ENCODE measurements around the gene GNA12.
"Not testable (repeated sequence)": the region's sequence is repeated elsewhere in the genome, so short reads cannot be mapped to it uniquely, and the experiment has no call there.

The GNA12 gene

DNA sequence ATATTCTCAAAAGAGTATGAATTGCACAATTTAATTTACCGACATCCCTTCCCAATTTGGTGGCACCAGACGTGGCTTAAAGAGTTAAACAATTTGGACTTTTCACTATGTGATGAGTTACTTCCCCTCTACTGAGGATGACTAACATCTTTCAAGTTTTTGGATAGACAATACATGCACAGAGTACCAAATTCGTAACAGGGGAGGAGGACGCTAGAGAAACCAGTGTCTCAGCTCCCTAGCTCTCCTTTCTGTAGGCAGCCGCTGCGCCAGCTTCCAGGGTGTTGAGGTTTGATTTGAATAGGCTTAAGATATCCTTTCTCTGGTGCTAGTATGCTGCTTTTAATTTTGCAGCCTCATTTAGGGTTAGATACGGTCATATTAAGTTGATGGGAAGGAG is 69.2 kb downstream of the GNA12 start:
- DNase-seq = no peak

DNA sequence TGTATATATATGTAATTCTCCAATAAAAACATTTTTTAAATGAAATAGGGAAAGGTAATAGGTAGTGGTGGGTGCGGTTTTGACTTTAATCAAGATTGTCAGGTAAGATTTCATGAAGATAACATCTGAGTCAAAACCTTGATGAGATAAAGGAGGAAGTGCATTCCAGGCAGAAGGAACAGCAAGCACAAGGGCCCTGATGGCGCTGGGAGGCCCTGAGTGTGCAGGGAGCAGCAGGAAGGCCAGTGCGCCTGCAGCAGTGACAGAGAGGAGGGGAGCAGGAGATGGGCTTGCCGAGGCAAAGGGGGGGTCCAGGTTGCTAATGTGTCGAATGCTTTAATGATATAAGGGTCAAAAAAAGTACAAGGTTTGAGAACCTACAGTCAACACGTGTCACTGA is 69.8 kb downstream of the GNA12 start:
- DNase-seq = no peak

DNA sequence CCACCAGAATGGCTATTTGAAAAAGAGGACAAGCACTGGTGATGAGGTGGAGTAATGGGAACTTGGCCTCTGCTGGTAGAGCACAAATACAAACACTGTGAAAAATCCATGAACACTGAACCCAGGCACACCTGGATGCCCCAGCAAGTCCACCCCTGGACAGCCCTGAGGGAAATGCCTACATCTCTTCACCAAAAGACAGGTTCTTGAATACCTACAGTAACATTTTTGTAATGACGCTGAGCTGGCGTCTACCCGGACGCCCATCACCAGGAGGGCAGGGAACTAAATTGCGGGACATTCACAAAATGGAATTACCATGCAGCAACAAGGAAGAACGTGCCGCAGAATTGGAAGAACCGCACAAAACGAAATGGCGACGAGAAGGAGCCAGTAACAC is 70.5 kb downstream of the GNA12 start:
- no peak for DNase-seq

DNA sequence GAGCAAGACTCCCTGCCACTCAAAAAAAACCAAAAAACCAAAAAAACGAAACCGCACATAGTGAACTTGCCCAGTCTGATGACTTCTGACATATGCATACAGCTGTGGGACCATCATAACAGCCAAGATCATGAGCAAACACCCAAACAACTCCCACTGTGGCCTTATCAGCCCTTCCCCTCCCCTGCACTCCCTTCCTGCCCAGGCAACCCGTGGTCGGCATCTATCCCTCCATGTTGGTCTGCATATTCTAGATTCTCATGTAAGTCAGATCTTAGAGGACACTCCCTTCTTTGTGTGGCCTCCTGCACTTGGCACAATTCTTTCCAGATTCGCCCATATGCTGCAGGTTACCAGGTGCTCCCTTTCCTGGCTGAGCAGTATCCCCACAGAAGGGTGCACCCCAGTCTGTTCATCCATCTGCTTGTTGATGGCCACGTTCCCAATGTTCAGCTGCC is 72.8 kb downstream of the GNA12 start:
- DNase-seq = no peak

DNA sequence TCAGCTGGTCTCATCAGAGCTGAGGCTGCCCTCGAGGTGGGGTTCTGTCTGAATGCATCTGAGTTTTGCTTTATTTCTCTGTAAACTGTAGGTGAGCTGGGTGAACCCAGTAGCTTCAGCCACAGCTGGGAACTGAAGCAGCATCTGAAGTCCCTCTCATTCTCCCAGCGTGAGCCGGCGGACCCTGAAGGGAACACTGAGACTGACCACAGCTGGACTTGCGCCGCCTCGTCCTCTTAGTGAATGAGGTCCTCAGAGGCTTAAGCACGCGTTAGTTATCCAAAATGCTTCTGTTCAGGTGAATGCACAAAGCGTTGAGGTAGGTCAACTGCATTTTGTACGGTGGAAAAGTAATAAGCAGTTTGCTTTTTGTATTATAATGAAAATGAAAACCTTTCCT is 79.5 kb downstream of the GNA12 start:
- DNase-seq = no peak

DNA sequence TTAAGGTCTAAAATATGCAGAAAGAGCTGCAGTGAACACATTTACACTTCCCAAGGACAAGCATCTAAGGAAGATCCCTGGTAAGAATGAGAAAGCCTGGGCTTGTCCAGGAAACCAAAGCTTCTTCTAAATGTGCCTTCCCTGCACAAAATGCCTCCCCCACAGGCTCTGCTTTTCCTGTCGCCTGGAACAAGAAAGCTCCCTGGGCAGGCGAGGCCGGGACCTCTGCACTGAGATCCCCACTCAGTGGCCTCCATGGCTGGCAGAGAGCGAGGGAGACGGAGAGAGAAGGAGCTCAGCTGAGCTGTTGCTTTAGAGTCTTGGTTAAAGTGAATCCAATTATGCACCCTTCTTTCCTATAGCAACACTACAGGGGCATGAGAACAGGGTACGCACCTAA is 80.5 kb downstream of the GNA12 start:
- DNase-seq = no peak

DNA sequence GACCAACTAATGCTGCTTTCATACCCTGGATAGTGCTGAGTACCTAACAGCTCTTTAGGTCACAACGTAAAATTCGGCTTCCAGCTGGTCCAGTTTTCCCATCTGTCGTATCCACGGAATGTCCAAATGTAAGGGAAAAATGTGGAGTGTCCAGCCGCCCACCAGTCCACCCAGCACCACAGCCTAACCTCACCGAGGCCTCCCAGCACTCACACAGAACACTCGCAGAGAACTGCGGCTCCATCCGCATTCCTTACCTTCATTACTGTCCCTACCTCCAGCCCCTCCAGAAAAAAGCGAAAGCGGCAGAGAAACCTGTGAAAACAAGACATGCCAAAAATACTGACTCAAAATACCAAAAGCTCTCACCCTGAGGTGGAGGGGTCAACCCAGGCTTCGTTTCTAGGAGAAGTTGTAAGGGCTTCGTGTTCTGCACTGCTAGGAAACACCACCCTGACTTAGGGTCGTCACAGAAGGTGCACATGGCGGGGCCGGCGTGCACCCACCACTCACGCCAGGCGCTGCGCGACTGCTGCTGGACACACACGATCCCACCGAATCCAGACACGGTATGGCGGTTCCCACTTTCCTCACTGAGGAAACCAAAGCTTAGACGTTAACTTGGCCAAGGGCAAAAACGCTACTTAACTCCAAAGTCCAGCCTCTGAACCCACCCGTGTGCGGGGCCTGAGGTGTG is 82.2 kb downstream of the GNA12 start:
- DNase-seq = no peak

DNA sequence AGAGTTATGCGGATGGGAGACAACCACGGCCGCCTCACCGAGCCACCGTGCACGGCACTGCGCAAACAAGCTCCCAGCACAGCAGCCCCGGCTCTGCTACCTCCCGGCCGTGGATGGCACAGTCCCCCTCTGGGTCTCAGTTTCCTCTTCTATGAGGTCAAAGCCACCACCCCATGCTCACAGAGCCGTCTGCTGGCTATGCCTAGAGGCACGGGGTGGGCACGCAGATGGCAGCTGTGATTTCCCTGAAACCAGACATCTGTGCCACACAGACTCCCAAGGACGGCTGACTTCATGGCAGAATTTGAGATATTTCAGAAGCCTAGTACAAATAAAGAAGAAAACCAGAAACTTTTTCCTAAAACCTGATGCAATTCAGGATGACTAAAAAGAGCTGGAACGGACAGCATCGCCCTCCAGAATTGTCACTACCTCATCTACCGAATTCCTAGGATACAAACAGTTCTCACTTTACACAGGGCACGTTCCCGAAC is 82.9 kb downstream of the GNA12 start:
- no peak for DNase-seq

DNA sequence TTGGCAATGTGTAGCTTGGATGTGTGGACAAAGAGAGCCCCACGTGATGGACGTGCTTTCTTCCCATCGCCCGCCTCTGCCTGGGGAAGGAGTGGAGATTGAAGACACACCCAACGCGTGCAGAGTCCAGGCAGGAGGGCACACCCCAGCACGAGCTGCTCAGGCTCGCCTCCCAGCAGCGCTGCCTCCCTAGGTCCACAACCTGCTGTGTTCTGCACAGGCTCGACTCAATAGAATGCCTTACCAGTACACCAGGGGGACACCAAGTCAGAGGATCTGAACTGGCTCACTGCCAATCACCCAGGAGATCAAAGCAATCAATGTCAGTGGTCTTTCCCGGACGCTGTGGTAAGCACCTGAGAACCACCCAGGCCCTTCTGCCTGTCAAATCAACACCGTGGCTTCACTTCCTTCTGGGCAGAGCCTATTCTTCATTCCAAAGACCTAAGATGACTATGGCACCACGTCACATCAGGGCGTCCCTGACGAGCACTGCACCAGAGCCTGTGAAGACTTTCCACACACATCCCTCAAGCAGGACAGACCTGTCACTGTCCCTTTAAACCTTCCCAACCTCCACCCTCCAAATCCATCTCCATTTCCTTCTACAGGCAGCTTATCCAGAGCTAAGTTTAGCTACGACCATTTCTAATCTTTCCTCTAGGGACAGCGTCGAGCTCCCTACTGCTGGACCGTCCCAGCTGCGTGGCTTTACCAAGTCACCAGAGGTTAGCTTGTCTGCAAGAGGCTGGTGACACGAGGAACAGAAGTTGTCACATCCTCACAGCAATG is 83.8 kb downstream of the GNA12 start:
- DNase-seq = no peak

DNA sequence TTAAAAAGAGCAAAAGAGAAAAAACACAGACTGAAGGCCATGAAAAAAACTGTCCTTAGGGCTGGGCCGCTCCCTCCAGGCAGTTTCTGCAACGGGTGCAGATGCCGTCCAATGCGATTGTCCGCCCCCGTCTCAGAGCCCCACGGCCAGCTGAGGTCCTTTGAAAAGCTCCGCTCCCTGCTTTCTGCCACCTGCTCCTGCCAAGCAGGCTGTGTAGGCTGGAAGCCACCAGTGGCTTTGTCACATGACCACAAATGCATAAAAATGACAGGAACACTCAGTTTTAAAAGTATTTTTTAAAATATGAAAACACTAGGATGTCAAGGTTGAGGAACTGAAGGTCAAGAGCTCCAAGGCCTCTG is 84.4 kb downstream of the GNA12 start:
- DNase-seq = no peak

DNA sequence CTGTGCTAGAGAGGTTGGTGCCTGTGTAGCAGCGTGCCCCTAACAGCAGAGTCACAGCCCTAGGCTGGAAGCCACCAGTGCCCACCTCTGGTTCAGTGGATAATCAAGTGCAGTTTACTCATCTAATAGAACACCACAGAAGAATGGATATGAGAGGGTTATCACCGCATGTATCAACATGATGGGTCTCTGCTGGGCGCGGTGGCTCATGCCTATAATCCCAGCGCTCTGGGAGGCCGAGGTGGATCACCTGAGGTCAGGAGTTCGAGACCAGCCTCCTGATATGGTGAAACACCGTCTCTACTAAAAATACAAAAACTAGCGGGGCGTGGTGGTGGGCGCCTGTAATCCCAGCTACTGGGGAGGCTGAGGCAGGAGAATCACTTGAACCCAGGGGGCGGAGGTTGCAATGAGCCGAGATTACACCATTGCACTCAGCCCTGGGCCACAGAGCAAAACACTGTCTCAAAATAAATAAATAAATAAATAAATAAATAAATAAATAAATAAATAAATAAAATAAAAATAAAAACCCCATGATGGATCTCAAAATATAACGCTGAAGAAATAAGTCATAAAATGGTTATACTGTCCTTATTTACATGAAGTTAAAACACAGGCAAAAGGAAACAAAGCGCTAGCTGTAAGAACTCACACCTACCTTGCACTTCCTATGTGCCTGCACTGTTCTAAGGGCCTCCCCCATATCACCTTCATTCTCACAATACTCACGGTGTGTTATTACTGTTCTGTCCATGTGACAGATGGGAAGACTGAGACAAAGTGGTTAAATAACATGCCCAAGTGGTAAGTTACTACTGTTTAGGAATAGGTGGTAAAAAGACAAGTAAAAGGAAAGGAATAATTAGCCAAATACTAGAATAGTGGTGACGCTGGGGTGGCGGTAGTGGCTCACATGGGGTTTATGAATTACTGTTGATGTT is 85.2 kb downstream of the GNA12 start:
- DNase-seq = no peak

DNA sequence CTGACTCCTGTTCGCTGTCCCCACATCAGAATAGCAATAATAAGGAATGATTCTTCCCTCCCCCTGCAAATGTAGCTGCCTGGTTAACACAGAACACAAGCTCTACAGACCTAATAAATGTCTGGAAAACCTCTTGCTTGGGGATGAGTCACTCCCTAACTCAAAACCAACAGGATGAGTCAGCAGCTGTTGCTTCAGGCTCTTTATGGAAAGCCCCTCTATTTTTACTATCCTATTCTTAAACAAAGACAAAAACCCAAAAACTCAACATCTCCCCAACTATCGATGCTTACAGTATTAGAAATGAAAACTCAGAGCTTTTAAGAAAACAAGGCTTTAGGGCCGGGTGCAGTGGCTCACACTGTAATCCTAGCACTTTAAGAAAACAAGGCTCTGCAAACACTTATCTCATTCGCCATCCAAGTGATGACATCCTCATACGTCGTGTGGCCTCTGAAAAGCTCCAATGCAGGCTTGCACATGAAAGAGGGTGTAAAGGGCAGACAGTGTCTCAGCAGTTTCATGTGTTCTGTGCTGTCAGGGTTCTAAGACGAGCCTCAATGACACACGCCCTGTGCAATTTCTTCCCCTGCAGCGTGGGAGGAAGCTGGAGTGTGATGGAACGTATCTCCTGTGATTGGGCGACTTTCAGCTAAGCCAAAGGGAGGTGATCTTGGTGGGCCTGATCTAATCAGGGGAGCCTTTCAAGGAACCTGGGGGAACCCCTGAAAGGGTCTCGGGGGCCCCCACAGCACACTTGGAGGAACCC is 86.0 kb downstream of the GNA12 start:
- DNase-seq = peak; percentile 63 to 66

DNA sequence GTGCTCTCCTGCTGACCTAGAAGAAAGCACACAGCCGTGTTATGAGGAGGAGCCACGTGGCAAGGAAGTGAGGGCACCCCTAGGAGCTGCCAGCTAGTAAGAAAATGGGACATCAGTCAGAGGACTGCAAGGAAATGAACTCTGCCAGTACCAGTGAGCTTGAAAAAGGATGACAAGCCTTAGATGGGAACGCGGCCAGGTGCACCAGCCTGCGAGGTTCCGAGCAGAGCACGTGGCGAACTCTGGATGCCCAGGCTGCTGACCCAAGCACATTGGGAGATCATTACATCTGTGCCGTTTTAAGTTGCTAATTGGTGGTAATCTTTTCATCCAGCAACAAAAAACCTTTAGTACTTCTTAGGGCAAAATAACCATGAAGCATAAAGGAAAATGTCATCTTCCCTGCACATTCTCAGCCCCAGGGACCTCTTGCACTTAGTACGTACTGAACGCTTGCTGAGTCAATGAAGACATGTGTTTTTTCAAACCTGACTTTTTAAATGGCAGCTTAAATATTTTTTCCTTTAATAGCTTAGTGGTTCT is 86.7 kb downstream of the GNA12 start:
- DNase-seq = no peak

DNA sequence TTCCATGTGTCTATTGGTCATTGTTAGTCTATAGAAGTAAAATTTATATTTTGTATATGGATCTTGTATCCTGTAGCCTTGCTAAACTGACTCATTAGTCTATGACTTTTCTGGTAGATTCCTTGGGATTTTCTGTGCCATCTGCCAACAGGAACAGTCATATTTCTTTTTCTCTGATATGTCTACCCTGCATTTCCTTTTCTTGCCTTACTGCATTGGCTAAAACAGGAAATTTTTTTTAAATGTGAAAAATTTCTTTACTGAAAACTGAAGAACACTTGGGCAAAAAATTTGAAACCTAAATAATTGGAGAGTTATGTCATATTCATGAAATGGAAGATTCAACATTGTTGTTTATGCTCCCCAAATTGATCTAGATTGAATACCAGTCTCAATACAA is 88.6 kb downstream of the GNA12 start:
- DNase-seq = no peak

DNA sequence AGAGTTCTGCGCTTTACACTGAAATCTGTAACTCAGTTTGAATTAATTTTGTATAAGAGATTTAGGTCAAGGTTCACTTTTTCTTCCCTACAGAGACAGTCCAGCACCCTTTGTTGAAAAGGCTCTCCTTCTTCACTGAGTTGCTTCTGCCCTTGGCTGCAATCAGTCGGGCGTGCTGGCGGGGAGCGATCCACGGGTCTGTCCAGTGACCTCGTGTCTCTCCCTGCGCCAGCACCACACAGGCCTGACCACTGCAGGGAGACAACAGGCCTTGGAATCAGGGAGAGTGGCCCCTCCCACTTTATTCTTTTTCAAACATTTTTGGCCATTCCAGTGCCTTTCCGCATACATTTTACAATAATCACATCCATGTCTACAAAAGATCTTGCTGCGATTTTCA is 89.2 kb downstream of the GNA12 start:
- no peak for DNase-seq

DNA sequence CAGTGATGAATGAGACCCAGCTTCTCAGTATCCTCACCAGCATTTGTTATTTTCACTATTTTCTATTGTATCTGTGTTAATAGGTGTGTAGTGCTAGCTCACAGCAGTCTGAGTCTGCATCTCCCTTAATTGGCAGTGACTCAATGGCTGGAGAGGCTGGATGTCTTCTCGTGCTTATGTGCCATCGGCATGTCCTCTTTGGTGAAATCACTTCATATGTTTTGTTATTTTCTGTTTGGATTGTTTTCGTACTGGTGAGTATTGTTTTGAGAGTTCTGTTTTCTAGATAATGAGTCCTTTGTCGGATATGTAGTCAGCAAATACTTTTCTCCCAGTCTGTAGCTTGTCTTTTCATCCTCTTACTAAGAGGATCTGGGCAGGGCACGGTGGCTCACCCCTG is 90.0 kb downstream of the GNA12 start:
- DNase-seq = no peak

DNA sequence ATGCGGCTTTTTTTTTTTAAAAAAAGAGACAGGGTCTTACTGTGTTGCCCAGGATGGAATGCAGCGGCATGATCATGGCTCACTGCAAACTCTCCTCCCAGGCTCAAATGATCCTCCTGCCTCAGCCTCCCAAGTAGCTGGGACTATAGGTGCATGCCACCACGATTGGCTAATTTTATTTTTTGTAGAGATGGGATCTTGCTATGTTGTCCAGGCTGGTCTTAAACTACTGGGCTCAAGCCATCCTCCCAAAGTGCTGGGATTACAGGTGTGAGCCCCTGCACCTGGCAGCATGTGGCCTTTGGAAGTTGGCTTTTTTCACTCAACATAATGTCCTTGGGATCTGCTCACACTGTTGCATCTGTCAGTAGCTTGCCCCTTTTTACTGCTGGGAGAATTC is 91.0 kb downstream of the GNA12 start:
- DNase-seq = no peak

DNA sequence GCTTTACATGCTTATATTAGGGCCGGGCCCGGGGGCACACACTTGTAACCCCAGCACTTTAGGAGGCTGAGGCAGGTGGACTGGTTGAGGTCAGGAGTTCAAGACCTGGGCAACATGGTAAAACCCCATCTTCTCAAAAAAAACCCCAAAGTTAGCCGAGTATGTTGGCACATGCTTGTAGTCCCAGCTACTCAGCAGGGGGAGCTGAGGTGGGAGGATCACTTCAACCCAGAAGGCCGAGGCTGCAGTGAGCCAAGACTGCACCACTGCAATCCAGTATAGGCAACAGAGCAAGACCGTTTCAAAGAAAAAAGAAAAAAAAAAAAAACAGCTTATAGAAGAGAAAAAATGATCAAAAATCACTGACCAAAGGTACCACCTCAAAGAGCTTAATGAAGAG is 93.0 kb downstream of the GNA12 start:
- DNase-seq = no peak

DNA sequence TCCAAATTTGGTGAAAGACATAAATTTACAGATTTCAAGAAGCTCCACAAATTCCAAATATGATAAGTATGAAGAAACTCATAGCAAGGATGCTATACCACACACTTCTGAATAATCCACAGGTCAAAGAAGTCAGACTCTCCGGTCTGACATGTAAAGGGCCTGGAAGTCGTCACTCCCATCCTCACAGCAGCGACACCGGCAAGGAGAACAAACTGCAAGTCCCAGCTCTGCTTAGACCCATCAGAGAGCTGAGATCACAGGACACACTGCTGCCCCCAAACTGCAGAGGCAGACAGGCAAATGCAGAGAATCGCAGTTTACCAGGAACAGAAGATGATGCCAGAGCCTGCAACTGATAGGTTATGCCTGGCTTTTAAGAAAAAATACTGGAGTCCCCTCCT is 94.1 kb downstream of the GNA12 start:
- no peak for DNase-seq

DNA sequence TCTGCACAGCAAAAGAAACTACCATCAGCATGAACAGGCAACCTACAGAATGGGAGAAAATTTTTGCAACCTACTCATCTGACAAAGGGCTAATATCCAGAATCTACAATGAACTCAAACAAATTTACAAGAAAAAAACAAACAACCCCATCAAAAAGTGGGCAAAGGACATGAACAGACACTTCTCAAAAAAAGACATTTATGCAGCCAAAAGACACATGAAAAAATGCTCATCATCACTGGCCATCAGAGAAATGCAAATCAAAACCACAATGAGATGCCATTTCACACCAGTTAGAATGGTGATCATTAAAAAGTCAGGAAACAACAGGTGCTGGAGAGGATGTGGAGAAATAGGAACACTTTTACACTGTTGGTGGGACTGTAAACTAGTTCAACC is 95.4 kb downstream of the GNA12 start:
- DNase-seq = not testable (repeated sequence)

DNA sequence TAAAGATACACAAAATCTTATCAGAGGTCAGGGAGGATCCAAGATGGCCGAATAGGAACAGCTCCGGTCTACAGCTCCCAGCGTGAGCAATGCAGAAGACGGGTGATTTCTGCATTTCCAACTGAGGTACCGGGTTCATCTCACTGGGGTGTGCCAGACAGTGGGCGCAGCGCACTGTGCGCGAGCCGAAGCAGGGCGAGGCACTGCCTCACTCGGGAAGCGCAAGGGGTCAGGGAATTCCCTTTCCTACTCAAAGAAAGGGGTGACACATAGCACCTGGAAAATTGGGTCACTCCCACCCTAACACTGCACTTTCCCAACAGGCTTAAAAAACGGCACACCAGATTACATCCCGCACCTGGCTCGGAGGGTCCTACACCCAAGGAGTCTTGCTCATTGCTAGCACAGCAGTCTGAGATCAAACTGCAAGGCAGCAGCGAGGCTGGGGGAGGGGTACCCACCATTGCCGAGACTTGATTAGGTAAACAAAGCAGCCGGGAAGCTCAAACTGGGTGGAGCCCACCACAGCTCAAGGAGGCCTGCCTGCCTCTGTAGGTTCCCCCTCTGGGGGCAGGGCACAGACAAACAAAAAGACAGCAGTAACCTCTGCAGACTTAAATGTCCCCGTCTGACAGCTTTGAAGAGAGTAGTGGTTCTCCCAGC is 100.5 kb downstream of the GNA12 start:
- DNase-seq = not testable (repeated sequence)

Data from activated CD4-positive, alpha-beta T cell treated with anti-CD3 and anti-CD28 coated beads for 4 hours (primary cell).